Measurements from ENCODE around the gene MKX.

- TF ChIP-seq EZH2phosphoT487 (IDR thresholded peaks at IDR 0.05; ENCODE audit: insufficient read depth, low read depth) (no peak), EZH2 (IDR thresholded peaks at IDR 0.05; ENCODE audit: insufficient read depth, poor library complexity, severe bottlenecking) (no peak)
These were observed 17.3 kb downstream of the MKX start for GRCh38 chr10:27728338-27728737.
